ENCODE measurements around the gene LRBA. TPM values are rescaled to one million over a fixed set of nuclear protein-coding genes. Genes with fewer than 3 reads are reported as not detected.

LRBA gene
- total and polyA plus RNA-seq, 9 donors = 9.7 to 49.2 (median 30.4) TPM

GRCh38 chr4:150949943-150950342 lies 65.1 kb downstream of the LRBA start:
- H3K27ac ChIP-seq = no peak overlapping the region
- no peaks in the 10 kb centered on the region for H3K36me3 ChIP-seq
- H3K9me3 ChIP-seq = no peaks in the 10 kb centered on the region
- H3K27me3 ChIP-seq = no peaks in the 10 kb centered on the region
- intact Hi-C loops (cut with DNase I) = no loop called here
- no peak for DNase-seq
- H3K4me3 ChIP-seq = no peak overlapping the region
- no peaks in the 10 kb centered on the region for H3K4me1 ChIP-seq (ENCODE audit: insufficient read depth)
- TF ChIP-seq POLR2A (IDR thresholded peaks at IDR 0.05) (no peak), CTCF (IDR thresholded peaks at IDR 0.05) (no peak), EP300 (IDR thresholded peaks at IDR 0.05) (no peak)

GRCh38 chr4:150949342-150949741 lies 65.7 kb downstream of the LRBA start:
- intact Hi-C loops (cut with DNase I) = no loop called here
- no peak for DNase-seq
- Histone ChIP-seq H3K9me3 (no peaks in the 10 kb centered on the region), H3K36me3 (no peaks in the 10 kb centered on the region), H3K4me3 (no peak overlapping the region), H3K27ac (no peak overlapping the region), H3K4me1 (ENCODE audit: insufficient read depth) (no peaks in the 10 kb centered on the region), H3K27me3 (no peaks in the 10 kb centered on the region)
- no peak for TF ChIP-seq POLR2A (IDR thresholded peaks at IDR 0.05)
- TF ChIP-seq EP300 (IDR thresholded peaks at IDR 0.05) = no peak
- TF ChIP-seq CTCF (IDR thresholded peaks at IDR 0.05) = no peak
- 94 to 98% (median 96%) methylated on average over 2 of the region's 2 CpGs for WGBS, 3 donors

- 90 to 92% (median 91%) methylated on average over 2 of the region's 2 CpGs for WGBS, 3 donors
- Histone ChIP-seq H3K4me1 (ENCODE audit: insufficient read depth) (no peaks in the 10 kb centered on the region), H3K27me3 (no peaks in the 10 kb centered on the region), H3K4me3 (no peak overlapping the region), H3K36me3 (no peaks in the 10 kb centered on the region), H3K27ac (no peak overlapping the region), H3K9me3 (no peaks in the 10 kb centered on the region)
- intact Hi-C loops (cut with DNase I) = no loop called here
- DNase-seq = no peak
- TF ChIP-seq CTCF (IDR thresholded peaks at IDR 0.05) = no peak
- TF ChIP-seq POLR2A (IDR thresholded peaks at IDR 0.05) = no peak
- TF ChIP-seq EP300 (IDR thresholded peaks at IDR 0.05) = no peak
Observed at GRCh38 chr4:150948710-150949109, 66.4 kb downstream of the LRBA start.

- TF ChIP-seq EP300 (IDR thresholded peaks at IDR 0.05) = no peak
- TF ChIP-seq CTCF (IDR thresholded peaks at IDR 0.05) = no peak
- no peak for TF ChIP-seq POLR2A (IDR thresholded peaks at IDR 0.05)
- Histone ChIP-seq H3K4me1 (ENCODE audit: insufficient read depth) (no peaks in the 10 kb centered on the region), H3K9me3 (no peaks in the 10 kb centered on the region), H3K27ac (no peak overlapping the region), H3K36me3 (no peaks in the 10 kb centered on the region), H3K4me3 (no peak overlapping the region), H3K27me3 (no peaks in the 10 kb centered on the region)
- no peak for DNase-seq
- intact Hi-C loops (cut with DNase I) = no loop called here
Observed at GRCh38 chr4:150948074-150948473, 67.0 kb downstream of the LRBA start.

GRCh38 chr4:150944660-150945059 lies 70.4 kb downstream of the LRBA start:
- Histone ChIP-seq H3K4me1 (ENCODE audit: insufficient read depth) (no peaks in the 10 kb centered on the region), H3K9me3 (no peaks in the 10 kb centered on the region), H3K27me3 (no peaks in the 10 kb centered on the region), H3K27ac (no peak overlapping the region), H3K36me3 (no peaks in the 10 kb centered on the region), H3K4me3 (no peak overlapping the region)
- intact Hi-C loops (cut with DNase I) = no loop called here
- TF ChIP-seq EP300 (IDR thresholded peaks at IDR 0.05) (no peak), CTCF (IDR thresholded peaks at IDR 0.05) (no peak), POLR2A (IDR thresholded peaks at IDR 0.05) (no peak)
- WGBS, 3 donors = 91 to 95% (median 94%) methylated on average over 6 of the region's 6 CpGs
- DNase-seq = no peak

All from ovary (tissue), 9 donors.